DND-41 (cell line): Measurements from ENCODE around the gene CD300LG.

Source experiments
- ATAC-seq: fragments of 200-7000 bp; cut with Tn5 transposase; 3 replicates; pipeline ENCODE4 v1.9.1; 2021; ENCODE audit warnings: low read depth; ENCODE audit not compliant: insufficient read depth
- DNase-seq: peaks from one replicate; pipeline ENCODE4 v3.0.0-alpha.2; 2020
- H2AFZ ChIP-seq: 2 replicates; pipeline ENCODE4 v1.6.0; 2012; ENCODE audit warnings: low read depth, low read length
- H3K27ac ChIP-seq: 2 replicates; pipeline ENCODE4 v1.5.1; 2012; ENCODE audit warnings: low read length, inconsistent platforms
- H3K27me3 ChIP-seq: fragments of 200-600 bp; sonication (generic); 2 replicates; pipeline ENCODE4 v1.6.0; 2012; ENCODE audit warnings: low read length, mild to moderate bottlenecking, inconsistent platforms; ENCODE audit not compliant: insufficient read depth, poor library complexity
- H3K36me3 ChIP-seq: 2 replicates; pipeline ENCODE4 v1.5.1; 2012; ENCODE audit warnings: low read length, inconsistent platforms; ENCODE audit not compliant: insufficient read depth
- H3K4me1 ChIP-seq: 2 replicates; pipeline ENCODE4 v1.5.1; 2012; ENCODE audit warnings: mild to moderate bottlenecking, low read length; ENCODE audit not compliant: insufficient read depth
- H3K4me2 ChIP-seq: 2 replicates; pipeline ENCODE4 v1.6.0; 2012; ENCODE audit warnings: mild to moderate bottlenecking, moderate library complexity, low read length, inconsistent platforms; ENCODE audit not compliant: insufficient read depth
- H3K4me3 ChIP-seq, 2 experiments: fragments of 200-600 bp in 1 of 2; shearing (Covaris generic) in 1 of 2; 2 replicates each; pipeline ENCODE4 v1.5.1; 2012 to 2016; ENCODE audit warnings: inconsistent platforms in 2 of 2, low read length in 2 of 2, mild to moderate bottlenecking in 2 of 2, low read depth in 1 of 2, moderate library complexity in 1 of 2
- H3K79me2 ChIP-seq: 2 replicates; pipeline ENCODE4 v1.6.0; 2012; ENCODE audit warnings: low read length, inconsistent platforms; ENCODE audit not compliant: insufficient read depth
- H3K9ac ChIP-seq: 2 replicates; pipeline ENCODE4 v1.6.0; 2012; ENCODE audit warnings: low read depth, mild to moderate bottlenecking, inconsistent platforms, low read length, moderate library complexity
- H3K9me3 ChIP-seq: 2 replicates; pipeline ENCODE4 v1.5.1; 2012; ENCODE audit warnings: low read length, moderate library complexity, mild to moderate bottlenecking, inconsistent platforms; ENCODE audit not compliant: insufficient read depth, severe bottlenecking
- H4K20me1 ChIP-seq: 2 replicates; pipeline ENCODE4 v1.6.0; 2012; ENCODE audit warnings: low read length; ENCODE audit not compliant: insufficient read depth
- EZH2 ChIP-seq: IDR thresholded peaks from 3 replicates; pipeline ENCODE4 v1.6.1; 2012; ENCODE audit warnings: borderline replicate concordance, low read depth, mild to moderate bottlenecking, moderate library complexity, low read length, inconsistent platforms; ENCODE audit not compliant: severe bottlenecking
- TF ChIP-seq, protein P1 (sequence below): IDR thresholded peaks from 2 replicates; pipeline ENCODE4 v1.5.1; 2012; ENCODE audit warnings: borderline replicate concordance, low read length, moderate library complexity, mild to moderate bottlenecking; ENCODE audit not compliant: poor library complexity, severe bottlenecking; ENCODE audit errors: extremely low read depth

The CD300LG gene

DNA sequence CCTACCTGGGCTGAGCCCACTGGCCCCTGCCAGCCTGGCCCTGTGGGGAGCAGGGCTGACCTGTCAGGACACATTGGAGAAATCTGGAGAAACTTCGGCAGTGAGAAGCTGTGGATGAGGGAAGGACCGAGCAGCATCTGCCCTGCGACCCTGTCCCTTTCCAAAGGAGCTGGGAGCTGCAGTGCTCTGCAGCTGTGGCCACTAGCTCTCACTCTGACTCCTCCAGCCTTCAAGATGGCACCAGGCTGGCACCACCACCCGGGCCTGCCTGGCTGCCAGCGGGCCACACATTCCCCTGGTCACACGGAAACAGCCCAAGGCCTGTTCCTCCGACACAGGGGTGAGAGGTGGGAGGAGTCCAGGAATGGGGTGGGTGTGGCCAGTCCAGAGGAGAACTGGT lies 30.1 kb downstream of the CD300LG start:
- Histone ChIP-seq H3K27me3 (peaks cover 3% of the 10 kb centered on the region), H3K9ac (no peak overlapping the region), H2AFZ (no peak overlapping the region), H3K4me2 (no peak overlapping the region), H3K79me2 (no peaks in the 10 kb centered on the region), H3K4me1 (no peaks in the 10 kb centered on the region), H3K27ac (no peak overlapping the region), H4K20me1 (peaks cover 4% of the 10 kb centered on the region; the same call in 1 of the 2 replicates), H3K36me3 (no peaks in the 10 kb centered on the region), H3K9me3 (no peaks in the 10 kb centered on the region), H3K4me3 (no peak overlapping the region)
- DNase-seq (no peak), ATAC-seq (no peak)
- TF ChIP-seq EZH2 = no peak
- TF ChIP-seq, protein P1, sequence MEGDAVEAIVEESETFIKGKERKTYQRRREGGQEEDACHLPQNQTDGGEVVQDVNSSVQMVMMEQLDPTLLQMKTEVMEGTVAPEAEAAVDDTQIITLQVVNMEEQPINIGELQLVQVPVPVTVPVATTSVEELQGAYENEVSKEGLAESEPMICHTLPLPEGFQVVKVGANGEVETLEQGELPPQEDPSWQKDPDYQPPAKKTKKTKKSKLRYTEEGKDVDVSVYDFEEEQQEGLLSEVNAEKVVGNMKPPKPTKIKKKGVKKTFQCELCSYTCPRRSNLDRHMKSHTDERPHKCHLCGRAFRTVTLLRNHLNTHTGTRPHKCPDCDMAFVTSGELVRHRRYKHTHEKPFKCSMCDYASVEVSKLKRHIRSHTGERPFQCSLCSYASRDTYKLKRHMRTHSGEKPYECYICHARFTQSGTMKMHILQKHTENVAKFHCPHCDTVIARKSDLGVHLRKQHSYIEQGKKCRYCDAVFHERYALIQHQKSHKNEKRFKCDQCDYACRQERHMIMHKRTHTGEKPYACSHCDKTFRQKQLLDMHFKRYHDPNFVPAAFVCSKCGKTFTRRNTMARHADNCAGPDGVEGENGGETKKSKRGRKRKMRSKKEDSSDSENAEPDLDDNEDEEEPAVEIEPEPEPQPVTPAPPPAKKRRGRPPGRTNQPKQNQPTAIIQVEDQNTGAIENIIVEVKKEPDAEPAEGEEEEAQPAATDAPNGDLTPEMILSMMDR = no peak

DNA sequence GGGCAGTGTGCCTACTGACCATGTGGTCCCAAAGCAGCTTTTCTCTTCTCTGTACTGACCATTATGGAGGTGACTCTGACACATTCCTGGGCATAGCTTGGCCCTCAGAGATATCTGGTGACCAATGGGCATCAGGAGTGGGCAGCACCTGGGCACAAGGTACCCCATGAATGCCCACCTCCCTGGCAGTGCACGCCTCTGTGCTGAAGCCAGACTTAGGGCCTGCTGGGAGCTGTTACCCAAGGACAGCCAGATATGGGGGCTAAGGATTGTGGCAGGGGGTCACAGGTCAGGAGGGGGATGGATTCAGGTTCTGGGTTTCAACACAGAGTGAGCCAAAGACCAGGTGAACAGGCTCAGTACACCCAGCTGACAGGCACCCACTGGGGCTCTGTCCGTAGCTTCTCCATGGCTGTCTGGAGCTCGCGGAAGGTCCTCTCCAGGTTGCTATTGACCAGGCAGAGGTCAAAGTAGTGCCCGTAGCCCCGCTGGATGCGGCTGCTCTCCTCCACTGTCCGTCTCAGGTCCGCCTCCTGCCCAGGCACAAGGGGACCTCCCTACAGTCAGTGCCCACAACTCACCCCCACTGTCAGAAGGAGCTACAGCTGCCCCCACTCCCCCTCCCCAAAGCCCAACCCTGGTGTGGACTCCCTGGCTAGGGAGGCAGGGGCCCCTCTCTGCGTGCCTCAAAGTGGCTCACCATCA lies 30.6 kb downstream of the CD300LG start:
- DNase-seq = no peak
- no peak for TF ChIP-seq EZH2
- TF ChIP-seq, protein P1 = no peak
- no peaks in the 10 kb centered on the region for H3K79me2 ChIP-seq

DNA sequence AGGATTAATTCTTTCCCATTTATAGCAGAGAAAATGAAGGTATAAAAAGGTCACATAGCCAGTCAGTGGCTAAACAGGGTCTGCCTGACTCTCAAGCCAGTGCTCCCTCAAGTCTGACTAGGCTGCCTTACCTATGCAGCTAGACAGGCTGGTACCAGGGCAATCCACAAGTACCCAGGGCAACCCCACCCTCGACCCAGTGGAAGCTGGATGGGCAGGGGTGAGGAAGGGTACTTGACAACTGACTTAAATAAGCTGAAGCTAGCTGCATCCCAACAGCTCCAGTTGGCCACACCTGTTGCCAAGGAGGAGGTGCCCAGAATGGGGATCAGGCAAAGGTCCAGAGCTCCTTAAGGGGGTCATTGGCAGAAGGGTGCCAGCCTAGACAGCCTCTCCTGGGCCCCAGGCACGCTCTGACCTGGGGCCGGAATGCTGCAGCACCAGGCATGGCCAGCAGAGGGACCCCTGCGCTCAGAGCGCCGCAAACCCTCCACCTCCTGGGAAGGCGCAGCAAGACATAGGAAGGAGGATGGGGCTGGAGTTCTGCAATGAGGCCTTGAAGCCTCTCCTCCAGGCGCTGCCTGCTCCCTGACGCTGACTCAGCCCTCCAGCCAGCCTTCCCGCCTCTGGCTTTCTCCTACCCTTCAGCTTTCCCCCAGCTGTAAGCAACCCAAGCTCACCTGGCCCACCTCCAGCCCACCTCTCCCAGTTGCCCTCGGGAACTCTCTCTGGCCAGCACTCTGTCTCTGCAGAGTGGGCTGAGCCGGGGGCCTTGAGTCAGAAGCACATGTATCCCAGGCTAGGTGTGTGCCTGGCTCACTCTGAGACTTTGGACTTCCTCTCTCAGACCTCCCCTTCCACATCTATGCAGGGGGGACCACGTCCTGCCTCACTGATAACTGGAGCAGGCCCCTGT lies 31.5 kb downstream of the CD300LG start:
- TF ChIP-seq, protein P1 = peak; percentile 98
- no peak for TF ChIP-seq EZH2
- H3K9ac ChIP-seq = no peak overlapping the region
- no peak overlapping the region for H2AFZ ChIP-seq
- peaks cover 3% of the 10 kb centered on the region for H3K27me3 ChIP-seq
- H3K27ac ChIP-seq = no peak overlapping the region
- H3K4me1 ChIP-seq = no peaks in the 10 kb centered on the region
- H4K20me1 ChIP-seq = peaks cover 4% of the 10 kb centered on the region; the same call in 1 of the 2 replicates
- H3K9me3 ChIP-seq = no peaks in the 10 kb centered on the region
- no peak overlapping the region for H3K4me3 ChIP-seq
- no peak overlapping the region for H3K4me2 ChIP-seq
- DNase-seq = peak; percentile 63
- peak; percentile 95 for ATAC-seq
- no peaks in the 10 kb centered on the region for H3K36me3 ChIP-seq
- H3K79me2 ChIP-seq = no peaks in the 10 kb centered on the region

More for the DNA sequence above, 30.6 kb downstream of the CD300LG start:
- no peaks in the 10 kb centered on the region for H3K4me1 ChIP-seq
- H3K4me2 ChIP-seq = no peak overlapping the region
- no peaks in the 10 kb centered on the region for H3K9me3 ChIP-seq
- H3K9ac ChIP-seq = no peak overlapping the region
- ATAC-seq = no peak
- peaks cover 3% of the 10 kb centered on the region for H3K27me3 ChIP-seq
- H3K36me3 ChIP-seq = no peaks in the 10 kb centered on the region
- H3K4me3 ChIP-seq = no peak overlapping the region
- no peak overlapping the region for H2AFZ ChIP-seq
- H3K27ac ChIP-seq = no peak overlapping the region
- H4K20me1 ChIP-seq = peaks cover 4% of the 10 kb centered on the region; the same call in 1 of the 2 replicates
